Measurements from ENCODE around the gene ANO9.

GRCh38 chr11:409600-410483 lies 32.0 kb downstream of the ANO9 start:
- TF ChIP-seq EZH2phosphoT487 (IDR thresholded peaks at IDR 0.05; ENCODE audit: borderline replicate concordance, low read length) (no peak), CTCF (conservative IDR thresholded peaks at IDR 0.05; ENCODE audit: low read depth, low read length) (no peak)
